SK-N-SH (cell line): ENCODE results near the gene RUVBL2. TPM values are rescaled to one million over a fixed set of nuclear protein-coding genes. Genes with fewer than 3 reads are reported as not detected.

ENCODE experiments used
- CTCF ChIA-PET: fragments of 300-600, 350-600 bp; formaldehyde crosslinking; extraction: SDS; loops from one replicate; lab custom pipeline; 2021; lab: Yijun Ruan, JAX
- POLR2A ChIA-PET: fragments of 350-600 bp; sonication (Branson Sonifier 250); formaldehyde crosslinking; extraction: SDS; loops from one replicate; lab custom pipeline; 2020; ENCODE audit warnings: antibody characterized with exemption, inconsistent platforms; lab: Yijun Ruan, JAX
- DNase-seq: peaks from one replicate; pipeline ENCODE4 v3.0.0; 2012
- H2AFZ ChIP-seq: fragments of 200-600 bp; sonication (generic); 2 replicates; pipeline ENCODE4 v1.8.1; 2016; ENCODE audit warnings: antibody characterized with exemption, mild to moderate bottlenecking, low read depth
- H3F3A ChIP-seq: fragments of 200-600 bp; sonication (generic); replicated peaks from 2 replicates; pipeline ENCODE3; 2016; ENCODE audit warnings: antibody characterized with exemption, mild to moderate bottlenecking; ENCODE audit not compliant: insufficient read depth
- H3K27ac ChIP-seq, 2 experiments: fragments of 200-500 bp in 1 of 2; fragments of 200-600 bp in 1 of 2; sonication (Bioruptor generic) in 1 of 2; sonication (generic), shearing (Covaris generic) in 1 of 2; 2 replicates each; pipeline versions ENCODE4 v1.5.1 to v1.6.1; 2014 to 2016; ENCODE audit warnings: low read depth in 2 of 2, inconsistent platforms in 1 of 2, low read length in 1 of 2, mild to moderate bottlenecking in 1 of 2, mixed read lengths in 1 of 2
- H3K27me3 ChIP-seq: fragments of 200-600 bp; sonication (generic), shearing (Covaris generic); 2 replicates; pipeline ENCODE4 v1.6.1; 2016; ENCODE audit warnings: mixed run types; ENCODE audit not compliant: insufficient read depth
- H3K36me3 ChIP-seq, 2 experiments: fragments of 200-500 bp in 1 of 2; fragments of 200-600 bp in 1 of 2; sonication (Bioruptor generic) in 1 of 2; sonication (generic) in 1 of 2; replicated peaks in 1 of 2; 2 replicates each; pipeline versions ENCODE3 to v1.5.1; 2014 to 2016; ENCODE audit warnings: low read length in 1 of 2, mild to moderate bottlenecking in 1 of 2; ENCODE audit not compliant: insufficient read depth in 2 of 2, control insufficient read depth in 1 of 2
- H3K4me1 ChIP-seq, 2 experiments: fragments of 200-500 bp in 1 of 2; fragments of 200-600 bp in 1 of 2; sonication (Bioruptor generic) in 1 of 2; sonication (generic), shearing (Covaris generic) in 1 of 2; 2 replicates each; pipeline versions ENCODE4 v1.5.1 to v1.6.1; 2014 to 2016; ENCODE audit warnings: low read depth in 1 of 2, low read length in 1 of 2, mixed run types in 1 of 2; ENCODE audit not compliant: insufficient read depth in 2 of 2, control insufficient read depth in 1 of 2
- H3K4me2 ChIP-seq: fragments of 200-600 bp; sonication (generic), shearing (Covaris generic); 2 replicates; pipeline ENCODE4 v1.6.1; 2017; ENCODE audit warnings: mixed run types
- H3K4me3 ChIP-seq, 2 experiments: fragments of 200-500 bp in 1 of 2; fragments of 200-600 bp in 1 of 2; sonication (Bioruptor generic) in 1 of 2; sonication (generic), shearing (Covaris generic) in 1 of 2; 2 replicates each; pipeline versions ENCODE4 v1.5.1 to v1.8.1; 2014 to 2016; ENCODE audit warnings: low read depth in 2 of 2, inconsistent platforms in 1 of 2, low read length in 1 of 2, mild to moderate bottlenecking in 1 of 2, mixed read lengths in 1 of 2, moderate library complexity in 1 of 2
- H3K79me2 ChIP-seq: fragments of 200-600 bp; sonication (generic); 2 replicates; pipeline ENCODE4 v1.8.1; 2017; ENCODE audit warnings: mild to moderate bottlenecking; ENCODE audit not compliant: insufficient read depth
- H3K9ac ChIP-seq: fragments of 200-600 bp; sonication (generic); 2 replicates; pipeline ENCODE4 v1.6.1; 2017; ENCODE audit warnings: mixed run types
- H3K9me2 ChIP-seq: fragments of 200-600 bp; sonication (generic); 2 replicates; pipeline ENCODE4 v1.6.1; 2017; ENCODE audit warnings: mixed run types
- H3K9me3 ChIP-seq: fragments of 200-600 bp; sonication (generic); 2 replicates; pipeline ENCODE4 v1.6.1; 2017; ENCODE audit warnings: mixed run types, mild to moderate bottlenecking, moderate library complexity
- H4K20me1 ChIP-seq: fragments of 200-600 bp; sonication (generic); 2 replicates; pipeline ENCODE4 v1.6.1; 2017; ENCODE audit warnings: mild to moderate bottlenecking, mixed run types; ENCODE audit not compliant: insufficient read depth
- FOXJ3 ChIP-seq: sonication (generic); formaldehyde crosslinking; IDR thresholded peaks from 2 replicates; pipeline ENCODE4 v1.5.1; 2020; ENCODE audit warnings: mild to moderate bottlenecking, missing genetic modification reagents
- MEF2A ChIP-seq: IDR thresholded peaks from 2 replicates; pipeline ENCODE4 v1.4.0; 2012; ENCODE audit warnings: low read depth, borderline replicate concordance
- MXI1 ChIP-seq: IDR thresholded peaks from 2 replicates; pipeline ENCODE4 v1.6.1; 2012; ENCODE audit warnings: mild to moderate bottlenecking, low read depth, low read length, improper control_type of control experiment
- NRF1 ChIP-seq: IDR thresholded peaks from 2 replicates; pipeline ENCODE4 v1.6.1; 2012; ENCODE audit warnings: low read depth, mild to moderate bottlenecking, low read length
- PBX3 ChIP-seq: IDR thresholded peaks from 2 replicates; pipeline ENCODE4; 2012
- POLR2AphosphoS5 ChIP-seq: IDR thresholded peaks from 2 replicates; pipeline ENCODE4 v1.6.1; 2012; ENCODE audit warnings: low read depth, low read length
- REST ChIP-seq: IDR thresholded peaks from 2 replicates; pipeline ENCODE4 v1.6.1; 2012; ENCODE audit warnings: mild to moderate bottlenecking, low read depth, low read length, moderate library complexity
- RFX5 ChIP-seq: IDR thresholded peaks from 2 replicates; pipeline ENCODE4 v1.6.1; 2012; ENCODE audit warnings: mild to moderate bottlenecking, improper control_type of control experiment, low read length
- SIN3A ChIP-seq: IDR thresholded peaks from 2 replicates; pipeline ENCODE4 v1.6.1; 2012; ENCODE audit warnings: low read depth, mild to moderate bottlenecking, low read length, moderate library complexity, borderline replicate concordance
- SMC3 ChIP-seq: IDR thresholded peaks from 2 replicates; pipeline ENCODE4 v1.6.1; 2012; ENCODE audit warnings: low read depth, low read length, improper control_type of control experiment
- TAF1 ChIP-seq: IDR thresholded peaks from 2 replicates; pipeline ENCODE4 v1.6.1; 2012; ENCODE audit warnings: low read depth, mild to moderate bottlenecking, low read length, moderate library complexity, borderline replicate concordance
- TCF12 ChIP-seq: IDR thresholded peaks from 2 replicates; pipeline ENCODE4 v1.4.0; 2012
- TEAD4 ChIP-seq: IDR thresholded peaks from 2 replicates; pipeline ENCODE4 v1.4.0; 2012; ENCODE audit warnings: mild to moderate bottlenecking, borderline replicate concordance; ENCODE audit not compliant: insufficient read depth
- USF1 ChIP-seq: IDR thresholded peaks from 2 replicates; pipeline ENCODE4 v1.4.0; 2012; ENCODE audit warnings: low read depth, borderline replicate concordance
- YY1 ChIP-seq: IDR thresholded peaks from 2 replicates; pipeline ENCODE4 v1.4.0; 2012; ENCODE audit warnings: low read depth, mild to moderate bottlenecking
- ZBTB33 ChIP-seq: IDR thresholded peaks from 2 replicates; pipeline ENCODE4 v1.4.0; 2012; ENCODE audit warnings: low read depth, borderline replicate concordance
- WGBS: methylation state at CpG from one replicate; pipeline ENCODE4 v1.1.6; 2017; ENCODE audit warnings: low lambda C conversion rate; 5-methylcytosine and 5-hydroxymethylcytosine counted together
- polyA plus RNA-seq, 3 experiments: library from polyadenylated mRNA; depleted of rRNA; stranded (reverse); fragments of >200 nt; gene quantifications; 2 replicates each; pipeline ENCODE4 v1.2.3, GENCODE V29; 2012

The RUVBL2 gene
- polyA plus RNA-seq, 1 of the 3 experiments (the other 2 are of a cell fraction) = 459 TPM

- TF ChIP-seq REST (no peak), USF1 (no peak), SIN3A (no peak)
Measured at GRCh38 chr19:49061000-49061399, 67.3 kb downstream of the RUVBL2 start (continued).

- no peak overlapping the region for H2AFZ ChIP-seq
- DNase-seq = peak; percentile 31
- TF ChIP-seq YY1 (no peak), RFX5 (no peak), POLR2AphosphoS5 (no peak), USF1 (no peak), TCF12 (no peak), MEF2A (no peak), TEAD4 (no peak), FOXJ3 (CRISPR knock-in tag) (no peak), NRF1 (no peak), SMC3 (no peak), MXI1 (no peak), TAF1 (no peak), ZBTB33 (no peak), PBX3 (no peak), REST (no peak)
- TF ChIP-seq, all 33 proteins: peak for 0
- Histone ChIP-seq H3K9me3 (no peaks in the 10 kb centered on the region), H4K20me1 (no peaks in the 10 kb centered on the region), H3K4me3 (no peak overlapping the region), H3K9ac (no peak overlapping the region), H3F3A (peaks cover 12% of the 10 kb centered on the region), H3K4me2 (no peak overlapping the region), H3K9me2 (no peaks in the 10 kb centered on the region), H3K4me1 (peaks cover 0 to 22% of the 10 kb centered on the region in 2 experiments; a peak in 2 of 4 replicates), H3K27ac (no peak overlapping the region), H3K36me3 (no peaks in the 10 kb centered on the region), H3K27me3 (no peaks in the 10 kb centered on the region), H3K79me2 (peaks cover 64% of the 10 kb centered on the region)
- 64% methylated on average over 22 of the region's 25 CpGs for WGBS
- POLR2A ChIA-PET = no interaction called here
- CTCF ChIA-PET = interaction anchor here (3.0 kb wide), 1 partner anchor 68 kb away, joined by 10 read pairs; the partner anchor contains the start of genes GYS1 and RUVBL2
Measured at GRCh38 chr19:49061445-49061844, 67.8 kb downstream of the RUVBL2 start.
